Uterus (tissue), 2 donors: Measurements from ENCODE around the gene CBX6.

ENCODE experiments used
- POLR2A ChIP-seq, 2 donors: fragments of 450-650 bp; IDR thresholded peaks; one replicate each; pipeline ENCODE4 v1.6.1; 2016; ENCODE audit warnings: antibody characterized with exemption in 2 of 2, mild to moderate bottlenecking in 1 of 2, moderate library complexity in 1 of 2
- TF ChIP-seq, protein P1 (sequence below), 4 experiments: fragments of 200-600 bp in 2 of 4; fragments of 450-650 bp in 2 of 4; sonication (generic) in 2 of 4; IDR thresholded peaks; one replicate each; pipeline ENCODE4 v1.5.1; 2016 to 2019; ENCODE audit warnings: antibody characterized with exemption in 4 of 4, mild to moderate bottlenecking in 2 of 4, moderate library complexity in 1 of 4

DNA sequence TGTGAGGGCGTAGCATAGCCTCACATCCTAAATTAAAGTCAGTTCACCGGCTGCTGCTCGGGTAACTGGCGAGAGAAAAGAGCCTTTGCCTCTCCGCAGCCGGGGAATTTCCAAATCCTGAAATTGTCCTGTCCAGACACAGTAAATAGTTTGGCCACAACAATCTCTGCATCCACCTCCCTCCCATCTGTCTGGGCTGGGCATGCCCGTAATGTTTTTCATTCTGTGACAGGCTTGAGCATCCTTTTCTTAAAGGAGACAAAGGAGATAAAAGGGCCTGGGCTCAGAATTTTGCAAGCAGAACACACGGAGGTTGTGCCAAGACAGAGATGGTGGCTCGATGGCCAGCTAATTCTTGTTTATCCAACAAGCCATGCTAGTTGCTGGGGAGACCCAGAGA, 19.2 kb upstream of the CBX6 start:
- TF ChIP-seq, protein P1, sequence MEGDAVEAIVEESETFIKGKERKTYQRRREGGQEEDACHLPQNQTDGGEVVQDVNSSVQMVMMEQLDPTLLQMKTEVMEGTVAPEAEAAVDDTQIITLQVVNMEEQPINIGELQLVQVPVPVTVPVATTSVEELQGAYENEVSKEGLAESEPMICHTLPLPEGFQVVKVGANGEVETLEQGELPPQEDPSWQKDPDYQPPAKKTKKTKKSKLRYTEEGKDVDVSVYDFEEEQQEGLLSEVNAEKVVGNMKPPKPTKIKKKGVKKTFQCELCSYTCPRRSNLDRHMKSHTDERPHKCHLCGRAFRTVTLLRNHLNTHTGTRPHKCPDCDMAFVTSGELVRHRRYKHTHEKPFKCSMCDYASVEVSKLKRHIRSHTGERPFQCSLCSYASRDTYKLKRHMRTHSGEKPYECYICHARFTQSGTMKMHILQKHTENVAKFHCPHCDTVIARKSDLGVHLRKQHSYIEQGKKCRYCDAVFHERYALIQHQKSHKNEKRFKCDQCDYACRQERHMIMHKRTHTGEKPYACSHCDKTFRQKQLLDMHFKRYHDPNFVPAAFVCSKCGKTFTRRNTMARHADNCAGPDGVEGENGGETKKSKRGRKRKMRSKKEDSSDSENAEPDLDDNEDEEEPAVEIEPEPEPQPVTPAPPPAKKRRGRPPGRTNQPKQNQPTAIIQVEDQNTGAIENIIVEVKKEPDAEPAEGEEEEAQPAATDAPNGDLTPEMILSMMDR (IDR thresholded peaks at IDR 0.05), result no peak
- TF ChIP-seq POLR2A (IDR thresholded peaks at IDR 0.05), result no peak
